Right cardiac atrium (tissue), 5 donors: Measurements from ENCODE around the gene ABLIM2. TPM values are rescaled to one million over a fixed set of nuclear protein-coding genes. Genes with fewer than 3 reads are reported as not detected.
A peak's percentile ranks its signal among the peaks of the same experiment; 100 is the strongest.

Experiments used
- ATAC-seq, 2 donors: fragments of 200-7000 bp; cut with Tn5 transposase; one replicate each; pipeline versions ENCODE4 v1.8.0 to v1.9.1; 2020; ENCODE audit warnings: moderate library complexity in 2 of 2, mild to moderate bottlenecking in 1 of 2
- DNase-seq, 3 donors: peaks; one replicate each; pipeline ENCODE4 v3.0.0-alpha.2; 2020
- H3K27ac ChIP-seq: one replicate; pipeline ENCODE4 v1.5.1; 2013; ENCODE audit warnings: mild to moderate bottlenecking, low read length, control low read depth, moderate library complexity
- H3K27me3 ChIP-seq: one replicate; pipeline ENCODE4 v1.6.1; 2013; ENCODE audit not compliant: control insufficient read depth, insufficient read depth
- H3K4me1 ChIP-seq: one replicate; pipeline ENCODE4 v1.6.1; 2013; ENCODE audit warnings: low read length; ENCODE audit not compliant: control insufficient read depth, insufficient read depth
- H3K4me3 ChIP-seq: one replicate; pipeline ENCODE4 v1.5.1; 2013; ENCODE audit warnings: low read length, control low read depth
- H3K9me3 ChIP-seq: one replicate; pipeline ENCODE4 v1.6.1; 2013; ENCODE audit warnings: low read length; ENCODE audit not compliant: control insufficient read depth
- WGBS: extraction: QIAGEN DNeasy Blood & Tissue Kit; methylation state at CpG from one replicate; pipeline ENCODE4 v1.1.7; 2013; 5-methylcytosine and 5-hydroxymethylcytosine counted together
- intact Hi-C, 4 donors: fragments of 100-400 bp; cut with DNase I; formaldehyde crosslinking; loops; one replicate each; pipeline versions ENCODE4 v1.11.0 to v1.14.0; 2022 to 2023
- polyA plus RNA-seq: library from polyadenylated mRNA; stranded (reverse); fragments of 200-250 nt; gene quantifications from one replicate; pipeline ENCODE4 v1.2.3, GENCODE V29; 2013
- total RNA-seq, 4 donors: library from RNA; stranded (reverse); fragmentation: NEBNext Ultra II Directional; extraction: Animal tissue kit (Norgen Biotek cat#: 25700); gene quantifications; one replicate each; pipeline ENCODE4 v1.2.1, GENCODE V29; 2021
- donor health status: healthy with polysubstance abuse.
- donor health status: DM: no; HTN: yes; CAD: no.
- donor health status: DM: no; HTN: no; CAD: no.
- donor health status: DM: no; HTN: yes; CAD: no; lungs with severe emphysema.
- donor health status: DM: yes; HTN: yes; CAD: no.

ABLIM2 gene
- total and polyA plus RNA-seq, 5 donors: 4.2 to 17.4 (median 8.9) TPM

- DNase-seq: no peak
- H3K9me3 ChIP-seq: no peaks in the 10 kb centered on the region
- H3K4me3 ChIP-seq: no peak overlapping the region
- WGBS: 89% methylated on average over 5 of the region's 5 CpGs
- no peaks in the 10 kb centered on the region for H3K4me1 ChIP-seq
- intact Hi-C loops: no loop called here
- ATAC-seq: no peak
- no peak overlapping the region for H3K27ac ChIP-seq
- no peaks in the 10 kb centered on the region for H3K27me3 ChIP-seq
Measured at GRCh38 chr4:8009097-8009496, 149.5 kb downstream of the ABLIM2 start.

- Histone ChIP-seq H3K27me3 (no peaks in the 10 kb centered on the region), H3K4me3 (no peak overlapping the region), H3K9me3 (no peaks in the 10 kb centered on the region), H3K27ac (no peak overlapping the region), H3K4me1 (no peaks in the 10 kb centered on the region)
- DNase-seq (peak in 1 of 3 donors; percentile 23), ATAC-seq (no peak)
- WGBS: 87% methylated on average over 12 of the region's 12 CpGs
- intact Hi-C loops: no loop called here
Measured at GRCh38 chr4:8008391-8008790, 150.2 kb downstream of the ABLIM2 start.

GRCh38 chr4:8007581-8007980 lies 151.0 kb downstream of the ABLIM2 start:
- WGBS: 89% methylated on average over 11 of the region's 11 CpGs
- no peak overlapping the region for H3K4me3 ChIP-seq
- DNase-seq (peak in 1 of 3 donors; percentile 7), ATAC-seq (no peak)
- H3K4me1 ChIP-seq: no peaks in the 10 kb centered on the region
- H3K27ac ChIP-seq: no peak overlapping the region
- no peaks in the 10 kb centered on the region for H3K9me3 ChIP-seq
- H3K27me3 ChIP-seq: no peaks in the 10 kb centered on the region
- intact Hi-C loops: no loop called here

GRCh38 chr4:8006471-8006870 lies 152.1 kb downstream of the ABLIM2 start:
- Histone ChIP-seq H3K9me3 (no peaks in the 10 kb centered on the region), H3K4me3 (no peak overlapping the region), H3K4me1 (no peaks in the 10 kb centered on the region), H3K27ac (no peak overlapping the region), H3K27me3 (no peaks in the 10 kb centered on the region)
- intact Hi-C loops: no loop called here
- ATAC-seq (no peak), DNase-seq (peak in 1 of 3 donors; percentile 29)
- 70% methylated on average over 12 of the region's 12 CpGs for WGBS

- Histone ChIP-seq H3K9me3 (no peaks in the 10 kb centered on the region), H3K4me3 (no peak overlapping the region), H3K27ac (no peak overlapping the region), H3K27me3 (no peaks in the 10 kb centered on the region), H3K4me1 (no peaks in the 10 kb centered on the region)
- ATAC-seq (no peak), DNase-seq (peak in 1 of 3 donors; percentile 33)
- intact Hi-C loops: no loop called here
- WGBS: 78% methylated on average over 10 of the region's 10 CpGs
Measured at GRCh38 chr4:8005814-8006215, 152.8 kb downstream of the ABLIM2 start.

GRCh38 chr4:8005033-8005808 lies 153.4 kb downstream of the ABLIM2 start:
- intact Hi-C loops: no loop called here
- H3K27ac ChIP-seq: no peak overlapping the region
- ATAC-seq: no peak
- no peaks in the 10 kb centered on the region for H3K9me3 ChIP-seq
- DNase-seq: peak in 1 of 3 donors; percentile 35
- no peaks in the 10 kb centered on the region for H3K4me1 ChIP-seq
- WGBS: 92% methylated on average over 36 of the region's 36 CpGs
- no peak overlapping the region for H3K4me3 ChIP-seq
- H3K27me3 ChIP-seq: no peaks in the 10 kb centered on the region

- Histone ChIP-seq H3K27ac (no peak overlapping the region), H3K4me3 (no peak overlapping the region), H3K9me3 (no peaks in the 10 kb centered on the region), H3K4me1 (no peaks in the 10 kb centered on the region), H3K27me3 (no peaks in the 10 kb centered on the region)
- ATAC-seq: no peak
- intact Hi-C loops: no loop called here
- peak in 1 of 3 donors; percentile 16 for DNase-seq
- 65% methylated on average over 6 of the region's 6 CpGs for WGBS
Measured at GRCh38 chr4:8004066-8004465, 154.5 kb downstream of the ABLIM2 start.

- Histone ChIP-seq H3K27me3 (no peaks in the 10 kb centered on the region), H3K27ac (no peak overlapping the region), H3K9me3 (no peaks in the 10 kb centered on the region), H3K4me1 (no peaks in the 10 kb centered on the region), H3K4me3 (no peak overlapping the region)
- intact Hi-C loops: no loop called here
- WGBS: 85% methylated on average over 23 of the region's 23 CpGs
- DNase-seq: peak in 1 of 3 donors; percentile 53
- ATAC-seq: no peak
Measured at GRCh38 chr4:8002525-8003309, 155.9 kb downstream of the ABLIM2 start.

- H3K4me1 ChIP-seq: no peaks in the 10 kb centered on the region
- intact Hi-C loops: no loop called here
- H3K4me3 ChIP-seq: no peak overlapping the region
- WGBS: 84% methylated on average over 15 of the region's 15 CpGs
- no peak overlapping the region for H3K27ac ChIP-seq
- no peaks in the 10 kb centered on the region for H3K27me3 ChIP-seq
- DNase-seq: peak in 1 of 3 donors; percentile 18
- no peaks in the 10 kb centered on the region for H3K9me3 ChIP-seq
- no peak for ATAC-seq
Measured at GRCh38 chr4:8001564-8002355, 156.9 kb downstream of the ABLIM2 start.

GRCh38 chr4:8000721-8001491 lies 157.7 kb downstream of the ABLIM2 start:
- Histone ChIP-seq H3K27ac (no peak overlapping the region), H3K4me3 (no peak overlapping the region), H3K9me3 (no peaks in the 10 kb centered on the region), H3K4me1 (no peaks in the 10 kb centered on the region), H3K27me3 (no peaks in the 10 kb centered on the region)
- intact Hi-C loops: no loop called here
- 89% methylated on average over 25 of the region's 25 CpGs for WGBS
- DNase-seq: peak in 1 of 3 donors; percentile 40
- ATAC-seq: peak in 1 of 2 donors; percentile 11
